Uterus (tissue), 4 donors: Measurements from ENCODE around the gene RCAN1. TPM values are rescaled to one million over a fixed set of nuclear protein-coding genes. Genes with fewer than 3 reads are reported as not detected.
A peak's percentile ranks its signal among the peaks of the same experiment; 100 is the strongest.

Source experiments
- DNase-seq, 2 donors: peaks; one replicate each; pipeline ENCODE4 v3.0.0-alpha.2; 2019 to 2020
- H3K27ac ChIP-seq, 2 donors: fragments of 200-600 bp; sonication (generic); 1 replicate in 1 of 2; 2 replicates in 1 of 2; pipeline ENCODE4 v1.5.1; 2016 to 2018
- H3K27me3 ChIP-seq, 2 donors: fragments of 200-600 bp; sonication (generic); one replicate each; pipeline ENCODE4 v1.5.1; 2018 to 2019; ENCODE audit warnings: control low read depth in 1 of 2
- H3K36me3 ChIP-seq, 2 donors: fragments of 200-600 bp; sonication (generic); one replicate each; pipeline ENCODE4 v1.5.1; 2019; ENCODE audit warnings: control low read depth in 1 of 2
- H3K4me1 ChIP-seq, 2 donors: fragments of 200-600 bp; sonication (generic); one replicate each; pipeline ENCODE4 v1.5.1; 2018 to 2019; ENCODE audit warnings: control low read depth in 1 of 2
- H3K4me3 ChIP-seq, 2 donors: fragments of 200-600 bp; sonication (generic); 1 replicate in 1 of 2; 2 replicates in 1 of 2; pipeline ENCODE4 v1.5.1; 2018 to 2019; ENCODE audit warnings: mild to moderate bottlenecking in 1 of 2
- H3K9me3 ChIP-seq, 2 donors: fragments of 200-600 bp; sonication (generic); one replicate each; pipeline ENCODE4 v1.5.1; 2019; ENCODE audit warnings: control low read depth in 1 of 2
- CTCF ChIP-seq, 4 experiments: fragments of 200-600 bp in 2 of 4; fragments of 450-650 bp in 2 of 4; sonication (generic) in 2 of 4; IDR thresholded peaks; one replicate each; pipeline ENCODE4 v1.5.1; 2016 to 2019; ENCODE audit warnings: antibody characterized with exemption in 4 of 4, mild to moderate bottlenecking in 2 of 4, moderate library complexity in 1 of 4
- POLR2A ChIP-seq, 2 donors: fragments of 450-650 bp; IDR thresholded peaks; one replicate each; pipeline ENCODE4 v1.6.1; 2016; ENCODE audit warnings: antibody characterized with exemption in 2 of 2, mild to moderate bottlenecking in 1 of 2, moderate library complexity in 1 of 2
- intact Hi-C: fragments of 100-400 bp; cut with DNase I; formaldehyde crosslinking; loops from one replicate; pipeline ENCODE4 v1.15.1; 2023; ENCODE audit warnings: low total_unique reads
- total RNA-seq, 4 donors: library from RNA; depleted of rRNA in 3 of 4; stranded (reverse); fragments of >200 nt in 3 of 4; gene quantifications; one replicate each; pipeline versions ENCODE4 v1.1.0 to v1.2.4, GENCODE V29; 2014 to 2023
- donor health status: DM: yes; HTN: yes; CAD: no.

The RCAN1 gene
- total RNA-seq, 4 donors from 2014 or later: 12.4 to 22.5 (median 16.5) TPM

- intact Hi-C loops: no loop called here
- H3K4me1 ChIP-seq: no peaks in the 10 kb centered on the region
- H3K27ac ChIP-seq: no peak overlapping the region
- H3K36me3 ChIP-seq: no peaks in the 10 kb centered on the region
- no peak overlapping the region for H3K4me3 ChIP-seq
- no peak for DNase-seq
- H3K9me3 ChIP-seq: no peaks in the 10 kb centered on the region
- TF ChIP-seq CTCF (IDR thresholded peaks at IDR 0.05) (no peak), POLR2A (IDR thresholded peaks at IDR 0.05) (no peak)
- no peaks in the 10 kb centered on the region for H3K27me3 ChIP-seq
Measured at GRCh38 chr21:34604556-34604955, 10.4 kb downstream of the RCAN1 start.

- Histone ChIP-seq H3K4me3 (no peak overlapping the region), H3K4me1 (no peaks in the 10 kb centered on the region), H3K27me3 (no peaks in the 10 kb centered on the region), H3K36me3 (no peaks in the 10 kb centered on the region), H3K27ac (no peak overlapping the region), H3K9me3 (no peaks in the 10 kb centered on the region)
- no peak for TF ChIP-seq CTCF (IDR thresholded peaks at IDR 0.05)
- TF ChIP-seq POLR2A (IDR thresholded peaks at IDR 0.05): no peak
- intact Hi-C loops: no loop called here
- DNase-seq: no peak
Measured at GRCh38 chr21:34603710-34604057, 11.2 kb downstream of the RCAN1 start.

- peak; percentile 65 to 76 for DNase-seq
- intact Hi-C loops: no loop called here
- Histone ChIP-seq H3K36me3 (no peaks in the 10 kb centered on the region), H3K27me3 (no peaks in the 10 kb centered on the region), H3K4me1 (no peaks in the 10 kb centered on the region), H3K9me3 (no peaks in the 10 kb centered on the region), H3K27ac (no peak overlapping the region), H3K4me3 (no peak overlapping the region)
- peak; percentile 58 to 79 (median 64) for TF ChIP-seq CTCF (IDR thresholded peaks at IDR 0.05)
- TF ChIP-seq POLR2A (IDR thresholded peaks at IDR 0.05): no peak
Measured at GRCh38 chr21:34603002-34603709, 11.8 kb downstream of the RCAN1 start.

GRCh38 chr21:34602061-34602460, 12.9 kb downstream of the RCAN1 start:
- intact Hi-C loops: no loop called here
- Histone ChIP-seq H3K4me3 (no peak overlapping the region), H3K4me1 (no peaks in the 10 kb centered on the region), H3K27ac (no peak overlapping the region), H3K9me3 (no peaks in the 10 kb centered on the region), H3K36me3 (no peaks in the 10 kb centered on the region), H3K27me3 (no peaks in the 10 kb centered on the region)
- DNase-seq: no peak
- TF ChIP-seq CTCF (IDR thresholded peaks at IDR 0.05) (no peak), POLR2A (IDR thresholded peaks at IDR 0.05) (no peak)

GRCh38 chr21:34599534-34600101, 15.3 kb downstream of the RCAN1 start:
- DNase-seq: no peak
- intact Hi-C loops: no loop called here
- H3K27ac ChIP-seq: no peak overlapping the region
- no peaks in the 10 kb centered on the region for H3K4me1 ChIP-seq
- TF ChIP-seq POLR2A (IDR thresholded peaks at IDR 0.05): no peak
- no peak for TF ChIP-seq CTCF (IDR thresholded peaks at IDR 0.05)
- H3K9me3 ChIP-seq: no peaks in the 10 kb centered on the region
- H3K36me3 ChIP-seq: no peaks in the 10 kb centered on the region
- H3K27me3 ChIP-seq: no peaks in the 10 kb centered on the region
- no peak overlapping the region for H3K4me3 ChIP-seq
